K562 (cell line): ENCODE measurements around the gene ZNF273. TPM values are rescaled to one million over a fixed set of nuclear protein-coding genes. Genes with fewer than 3 reads are reported as not detected.

Experiments
- ESRRA ChIP-seq: fragments of 450-650 bp; IDR thresholded peaks from 2 replicates; pipeline ENCODE4 v1.6.1; 2014; ENCODE audit warnings: low read depth, mild to moderate bottlenecking, moderate library complexity, borderline replicate concordance
- KDM4B ChIP-seq, 2 experiments: fragments of 450-650 bp in 1 of 2; sonication (generic) in 1 of 2; IDR thresholded peaks; 2 replicates each; pipeline ENCODE4 v1.6.1; 2016 to 2017; ENCODE audit warnings: borderline replicate concordance in 2 of 2, antibody characterized with exemption in 1 of 2, low read depth in 1 of 2, mild to moderate bottlenecking in 1 of 2
- KLF13 ChIP-seq: fragments of 450-650 bp; IDR thresholded peaks from 2 replicates; pipeline ENCODE4 v1.6.1; 2016; ENCODE audit warnings: missing genetic modification characterization, low read depth, mild to moderate bottlenecking, missing compliant biosample characterization, moderate library complexity, borderline replicate concordance
- MXI1 ChIP-seq: IDR thresholded peaks from 2 replicates; pipeline ENCODE4 v1.6.1; 2011; ENCODE audit warnings: low read depth, mild to moderate bottlenecking, improper control_type of control experiment, low read length
- NFE2L1 ChIP-seq: fragments of 450-650 bp; IDR thresholded peaks from 2 replicates; pipeline ENCODE4 v1.6.1; 2016; ENCODE audit warnings: missing genetic modification characterization, low read depth, mild to moderate bottlenecking, missing compliant biosample characterization, moderate library complexity, borderline replicate concordance
- RBM34 ChIP-seq: fragments of 200-400 bp; formaldehyde crosslinking; IDR thresholded peaks from 2 replicates; pipeline ENCODE4 v1.6.1; 2018; ENCODE audit warnings: low read length, borderline replicate concordance; ENCODE audit not compliant: insufficient read depth
- SETDB1 ChIP-seq: IDR thresholded peaks from one replicate; pipeline ENCODE4 v1.6.1; 2012; ENCODE audit warnings: low read length, control low read depth, inconsistent platforms
- SMARCC2 ChIP-seq: fragments of 450-650 bp; IDR thresholded peaks from 2 replicates; pipeline ENCODE4 v1.6.1; 2017; ENCODE audit warnings: antibody characterized with exemption, moderate library complexity, mild to moderate bottlenecking, low read depth
- USF2 ChIP-seq: sonication (generic); formaldehyde crosslinking; IDR thresholded peaks from 2 replicates; pipeline ENCODE4 v1.5.0; 2020; ENCODE audit warnings: missing genetic modification reagents
- ZC3H4 ChIP-seq: sonication (generic); formaldehyde crosslinking; IDR thresholded peaks from 2 replicates; pipeline ENCODE4 v1.9.0; 2021; ENCODE audit warnings: missing genetic modification reagents, borderline replicate concordance
- ZNF134 ChIP-seq: fragments of 250-450 bp; sonication (Bioruptor Pico); conservative IDR thresholded peaks from 2 replicates; pipeline ENCODE4 v1.4.0; 2020
- ZNF174 ChIP-seq: fragments of 250-450 bp; sonication (Bioruptor Pico); IDR thresholded peaks from 2 replicates; pipeline ENCODE4 v1.4.0; 2020; ENCODE audit warnings: mild to moderate bottlenecking
- ZNF197 ChIP-seq: fragments of 200-800 bp; sonication (Bioruptor generic); IDR thresholded peaks from 2 replicates; pipeline ENCODE4 v1.6.1; 2016; ENCODE audit warnings: low read depth, missing genetic modification characterization, missing compliant biosample characterization
- ZNF740 ChIP-seq, 3 experiments: fragments of 200-800 bp in 1 of 3; sonication (Bioruptor generic) in 1 of 3; sonication (generic) in 1 of 3; formaldehyde crosslinking in 1 of 3; IDR thresholded peaks; 2 replicates each; pipeline versions ENCODE4 v1.6.1 to v1.8.0; 2016 to 2022; ENCODE audit warnings: mild to moderate bottlenecking in 2 of 3, missing compliant biosample characterization in 2 of 3, missing genetic modification characterization in 2 of 3, missing genetic modification reagents in 1 of 3
- polyA plus RNA-seq, 8 experiments: library from polyadenylated mRNA; depleted of rRNA in 4 of 8; stranded (reverse) in 5 of 8; unstranded in 3 of 8; fragments of >200 nt; fragmentation: Nextera tagmentation in 2 of 8; fragmentation: Illumina TruSeq in 1 of 8; extraction: Ambion mirVana in 2 of 8; extraction: Trizol in 1 of 8; gene quantifications; 2 replicates each; pipeline versions ENCODE4 v1.2.1 to v1.2.3, GENCODE V29; 2011 to 2014; ENCODE audit warnings: inconsistent platforms in 1 of 8, missing spikeins in 1 of 8
- total RNA-seq, 7 experiments: library from RNA; depleted of rRNA in 6 of 7; stranded (reverse); fragments of >200 nt in 6 of 7; fragmentation: Illumina TruSeq in 2 of 7; extraction: Trizol in 2 of 7; gene quantifications; 2 replicates each; pipeline versions ENCODE4 v1.2.1 to v1.2.3, GENCODE V29; 2011 to 2021; ENCODE audit warnings: low replicate concordance in 1 of 7
- TF ChIP-seq, protein P1 (sequence below): fragments of 250-450 bp; sonication (Bioruptor Pico); IDR thresholded peaks from 2 replicates; pipeline ENCODE4 v1.5.0; 2021; ENCODE audit warnings: mild to moderate bottlenecking, borderline replicate concordance
- TF ChIP-seq, protein P2 (sequence below), 2 experiments: fragments of 450-650 bp; IDR thresholded peaks; 2 replicates each; pipeline ENCODE4 v1.6.1; 2018; ENCODE audit warnings: mild to moderate bottlenecking in 2 of 2, low read depth in 1 of 2; ENCODE audit not compliant: partially characterized antibody in 2 of 2
- TF ChIP-seq, protein P3 (sequence below): fragments of 200-800 bp; sonication (Bioruptor generic); IDR thresholded peaks from 2 replicates; pipeline ENCODE4 v1.6.1; 2017; ENCODE audit warnings: missing genetic modification characterization, missing compliant biosample characterization

The ZNF273 gene
- total and polyA plus RNA-seq, 9 of the 15 experiments (the other 6 are each of a cell fraction or from before 2014, with no cell fraction given) = 13.3 to 37.0 (median 20.7) TPM

DNA sequence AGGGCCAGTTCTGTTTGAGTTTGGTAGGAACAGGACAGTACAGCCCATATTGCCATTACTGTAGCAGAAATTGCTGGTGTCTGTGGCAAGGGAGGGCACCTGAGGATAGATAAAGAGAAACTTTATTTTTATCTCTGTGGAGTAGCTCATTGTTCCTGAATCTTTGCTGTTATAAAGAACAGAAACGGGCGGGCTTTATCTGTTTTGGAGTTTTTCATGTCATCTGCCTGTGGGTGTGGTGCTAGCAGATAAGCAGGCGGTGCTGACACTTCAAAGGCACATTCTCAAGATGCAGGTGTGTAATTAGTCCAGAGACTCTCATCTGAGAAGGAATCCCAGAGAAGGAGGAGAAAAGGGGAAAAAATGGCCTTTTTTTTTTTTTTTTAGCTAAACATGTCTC is 11.5 kb downstream of the ZNF273 start (continued):
- TF ChIP-seq ZNF740 (CRISPR knock-in tag; IDR thresholded peaks at IDR 0.05) = no peak
- no peak for TF ChIP-seq ZNF740 (tag; IDR thresholded peaks at IDR 0.05)
- TF ChIP-seq SETDB1 = no peak
- 0 out of 2 replicates have a peak, but pooled peaks have one; percentile 15 for TF ChIP-seq MXI1
- no peak for TF ChIP-seq ZC3H4 (CRISPR knock-in tag)
- no peak for TF ChIP-seq KDM4B (IDR thresholded peaks at IDR 0.05; ENCODE audit: borderline replicate concordance in 2 of 2, low read depth in 1 of 2)
- TF ChIP-seq, protein P1, sequence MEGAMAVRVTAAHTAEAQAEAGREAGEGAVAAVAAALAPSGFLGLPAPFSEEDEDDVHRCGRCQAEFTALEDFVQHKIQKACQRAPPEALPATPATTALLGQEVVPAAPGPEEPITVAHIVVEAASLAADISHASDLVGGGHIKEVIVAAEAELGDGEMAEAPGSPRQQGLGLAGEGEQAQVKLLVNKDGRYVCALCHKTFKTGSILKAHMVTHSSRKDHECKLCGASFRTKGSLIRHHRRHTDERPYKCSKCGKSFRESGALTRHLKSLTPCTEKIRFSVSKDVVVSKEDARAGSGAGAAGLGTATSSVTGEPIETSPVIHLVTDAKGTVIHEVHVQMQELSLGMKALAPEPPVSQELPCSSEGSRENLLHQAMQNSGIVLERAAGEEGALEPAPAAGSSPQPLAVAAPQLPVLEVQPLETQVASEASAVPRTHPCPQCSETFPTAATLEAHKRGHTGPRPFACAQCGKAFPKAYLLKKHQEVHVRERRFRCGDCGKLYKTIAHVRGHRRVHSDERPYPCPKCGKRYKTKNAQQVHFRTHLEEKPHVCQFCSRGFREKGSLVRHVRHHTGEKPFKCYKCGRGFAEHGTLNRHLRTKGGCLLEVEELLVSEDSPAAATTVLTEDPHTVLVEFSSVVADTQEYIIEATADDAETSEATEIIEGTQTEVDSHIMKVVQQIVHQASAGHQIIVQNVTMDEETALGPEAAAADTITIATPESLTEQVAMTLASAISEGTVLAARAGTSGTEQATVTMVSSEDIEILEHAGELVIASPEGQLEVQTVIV (CRISPR knock-in tag) = no peak
- no peak for TF ChIP-seq ESRRA
- TF ChIP-seq, protein P2, sequence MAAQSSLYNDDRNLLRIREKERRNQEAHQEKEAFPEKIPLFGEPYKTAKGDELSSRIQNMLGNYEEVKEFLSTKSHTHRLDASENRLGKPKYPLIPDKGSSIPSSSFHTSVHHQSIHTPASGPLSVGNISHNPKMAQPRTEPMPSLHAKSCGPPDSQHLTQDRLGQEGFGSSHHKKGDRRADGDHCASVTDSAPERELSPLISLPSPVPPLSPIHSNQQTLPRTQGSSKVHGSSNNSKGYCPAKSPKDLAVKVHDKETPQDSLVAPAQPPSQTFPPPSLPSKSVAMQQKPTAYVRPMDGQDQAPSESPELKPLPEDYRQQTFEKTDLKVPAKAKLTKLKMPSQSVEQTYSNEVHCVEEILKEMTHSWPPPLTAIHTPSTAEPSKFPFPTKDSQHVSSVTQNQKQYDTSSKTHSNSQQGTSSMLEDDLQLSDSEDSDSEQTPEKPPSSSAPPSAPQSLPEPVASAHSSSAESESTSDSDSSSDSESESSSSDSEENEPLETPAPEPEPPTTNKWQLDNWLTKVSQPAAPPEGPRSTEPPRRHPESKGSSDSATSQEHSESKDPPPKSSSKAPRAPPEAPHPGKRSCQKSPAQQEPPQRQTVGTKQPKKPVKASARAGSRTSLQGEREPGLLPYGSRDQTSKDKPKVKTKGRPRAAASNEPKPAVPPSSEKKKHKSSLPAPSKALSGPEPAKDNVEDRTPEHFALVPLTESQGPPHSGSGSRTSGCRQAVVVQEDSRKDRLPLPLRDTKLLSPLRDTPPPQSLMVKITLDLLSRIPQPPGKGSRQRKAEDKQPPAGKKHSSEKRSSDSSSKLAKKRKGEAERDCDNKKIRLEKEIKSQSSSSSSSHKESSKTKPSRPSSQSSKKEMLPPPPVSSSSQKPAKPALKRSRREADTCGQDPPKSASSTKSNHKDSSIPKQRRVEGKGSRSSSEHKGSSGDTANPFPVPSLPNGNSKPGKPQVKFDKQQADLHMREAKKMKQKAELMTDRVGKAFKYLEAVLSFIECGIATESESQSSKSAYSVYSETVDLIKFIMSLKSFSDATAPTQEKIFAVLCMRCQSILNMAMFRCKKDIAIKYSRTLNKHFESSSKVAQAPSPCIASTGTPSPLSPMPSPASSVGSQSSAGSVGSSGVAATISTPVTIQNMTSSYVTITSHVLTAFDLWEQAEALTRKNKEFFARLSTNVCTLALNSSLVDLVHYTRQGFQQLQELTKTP (IDR thresholded peaks at IDR 0.05; ENCODE audit: low read depth in 1 of 2, partially characterized antibody in 2 of 2) = peak in 1 of 2 experiments; percentile 19
- TF ChIP-seq, protein P3, sequence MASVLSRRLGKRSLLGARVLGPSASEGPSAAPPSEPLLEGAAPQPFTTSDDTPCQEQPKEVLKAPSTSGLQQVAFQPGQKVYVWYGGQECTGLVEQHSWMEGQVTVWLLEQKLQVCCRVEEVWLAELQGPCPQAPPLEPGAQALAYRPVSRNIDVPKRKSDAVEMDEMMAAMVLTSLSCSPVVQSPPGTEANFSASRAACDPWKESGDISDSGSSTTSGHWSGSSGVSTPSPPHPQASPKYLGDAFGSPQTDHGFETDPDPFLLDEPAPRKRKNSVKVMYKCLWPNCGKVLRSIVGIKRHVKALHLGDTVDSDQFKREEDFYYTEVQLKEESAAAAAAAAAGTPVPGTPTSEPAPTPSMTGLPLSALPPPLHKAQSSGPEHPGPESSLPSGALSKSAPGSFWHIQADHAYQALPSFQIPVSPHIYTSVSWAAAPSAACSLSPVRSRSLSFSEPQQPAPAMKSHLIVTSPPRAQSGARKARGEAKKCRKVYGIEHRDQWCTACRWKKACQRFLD = peak; percentile 39; the same call in 1 of the 2 replicates
- no peak for TF ChIP-seq RBM34
- no peak for TF ChIP-seq ZNF134
- TF ChIP-seq SMARCC2 = peak; percentile 74; the same call in 1 of the 2 replicates
- TF ChIP-seq ZNF197 (CRISPR knock-in tag) = no peak
- no peak for TF ChIP-seq USF2 (CRISPR knock-in tag)
- no peak for TF ChIP-seq KLF13 (tag)
- TF ChIP-seq NFE2L1 (tag) = no peak
- no peak for TF ChIP-seq ZNF174 (CRISPR knock-in tag)
